Adipose tissue (tissue), 3 donors: ENCODE data around the gene ETV7. TPM values are rescaled to one million over a fixed set of nuclear protein-coding genes. Genes with fewer than 3 reads are reported as not detected.
"Not testable (repeated sequence)": the region's sequence is repeated elsewhere in the genome, so short reads cannot be mapped to it uniquely, and the experiment has no call there.

ENCODE experiments used
- H3K27ac ChIP-seq: one replicate; pipeline ENCODE4 v1.5.1; 2013; ENCODE audit warnings: low read depth, low read length
- WGBS, 3 donors: extraction: QIAGEN DNeasy Blood & Tissue Kit; methylation state at CpG; one replicate each; pipeline ENCODE4 v1.1.7; 2013; 5-methylcytosine and 5-hydroxymethylcytosine counted together
- polyA plus RNA-seq, 3 donors: library from polyadenylated mRNA; stranded (reverse); fragments of 200-250 nt; gene quantifications; one replicate each; pipeline ENCODE4 v1.2.3, GENCODE V29; 2013
- donor health status: healthy with polysubstance abuse.
- donor health status: Bipolar disorder and iron deficiency.
- donor health status: healthy.

Gene ETV7
- polyA plus RNA-seq, 3 donors, result 0.55 to 1.0 (median 0.67) TPM

DNA sequence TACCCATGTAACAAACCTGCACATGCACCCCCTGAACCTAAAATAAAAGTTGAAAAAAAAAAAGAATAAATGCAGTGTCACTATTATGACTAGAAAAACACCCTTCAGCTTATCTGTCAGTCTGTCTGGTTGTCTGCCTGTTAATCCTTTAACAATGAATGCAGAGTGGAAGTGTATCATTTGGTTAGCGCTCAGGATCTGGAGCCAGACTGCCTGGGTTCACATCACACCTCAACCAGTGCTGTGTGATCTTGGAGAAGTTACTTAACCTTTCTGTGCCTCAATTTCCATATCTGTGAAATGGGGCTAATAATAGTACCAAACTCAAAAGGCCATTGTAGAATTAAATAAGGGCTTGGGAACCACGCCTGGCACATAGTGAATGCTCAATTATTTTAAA lies 16.8 kb downstream of the ETV7 start:
- WGBS, 3 donors, result 96 to 100% (median 97%) methylated on average over 2 of the region's 2 CpGs

DNA sequence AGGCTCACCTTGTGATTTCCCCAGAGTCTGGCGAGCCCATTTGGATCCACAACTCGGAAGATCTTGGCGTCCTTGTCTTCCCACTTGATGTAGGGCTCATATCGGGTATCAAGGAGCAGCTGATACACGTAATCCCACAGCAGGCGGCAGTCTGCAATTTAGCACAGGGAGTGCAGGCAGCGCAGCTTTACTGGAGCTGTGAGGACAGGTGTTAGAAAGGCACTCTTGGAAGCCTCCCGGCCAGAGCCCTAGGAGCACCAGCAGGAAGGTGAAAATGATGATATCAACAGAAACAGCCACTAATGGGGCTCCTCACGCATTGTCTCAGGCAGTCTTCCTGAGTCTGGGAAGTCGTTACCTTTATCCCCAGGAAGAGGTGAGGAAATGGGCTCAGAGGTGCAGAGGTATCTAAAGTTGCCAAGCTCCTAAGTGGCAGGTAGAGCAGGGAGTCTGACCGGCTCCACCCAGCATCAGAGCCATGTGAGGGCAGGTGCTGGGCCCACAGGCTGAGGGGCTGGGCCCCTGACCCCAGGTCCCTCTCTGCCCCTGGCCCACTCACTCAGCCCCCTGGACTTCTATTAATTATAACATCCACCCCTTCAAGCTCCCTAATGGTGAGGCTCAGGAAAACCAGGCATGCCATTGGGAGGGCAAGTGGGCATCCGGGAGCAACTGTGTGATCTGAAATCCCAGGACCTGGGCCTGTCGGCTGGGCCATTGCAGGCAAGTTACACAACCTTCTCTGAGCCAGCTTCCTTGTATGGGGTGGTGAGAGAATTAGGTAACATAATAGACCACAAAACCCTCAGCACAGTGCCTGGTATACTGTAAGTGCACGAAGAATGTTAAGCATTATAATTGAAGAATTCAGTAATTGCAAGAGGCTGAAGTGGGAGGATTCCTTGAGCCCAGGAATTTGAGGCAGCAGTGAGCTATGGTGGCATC lies 18.3 kb downstream of the ETV7 start:
- H3K27ac ChIP-seq, result no peak overlapping the region
- 75 to 90% (median 78%) methylated on average over 14 of the region's 14 CpGs for WGBS, 3 donors

More for the DNA sequence above, 16.8 kb downstream of the ETV7 start:
- no peak overlapping the region for H3K27ac ChIP-seq

DNA sequence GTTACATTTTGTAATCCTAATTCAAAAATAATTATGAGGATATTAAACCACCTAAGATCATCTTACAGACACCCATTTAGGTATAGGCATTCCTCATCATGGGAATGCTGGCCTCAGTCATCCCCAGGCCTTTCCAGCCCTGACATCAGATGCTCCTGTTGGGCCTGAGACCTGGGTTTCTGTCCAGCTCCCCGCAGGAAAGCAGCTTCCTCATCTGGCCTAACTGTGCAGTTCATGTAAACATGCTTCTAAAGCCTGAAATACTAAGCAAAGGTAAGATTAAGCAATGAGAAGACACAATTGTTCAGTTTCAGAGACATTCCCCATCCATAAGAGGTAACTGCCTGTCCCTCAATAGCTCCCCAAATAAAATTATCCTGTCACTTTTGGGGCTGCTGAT lies 19.0 kb downstream of the ETV7 start:
- WGBS, 3 donors, result 54 to 73% (median 56%) methylated on average over 1 of the region's 1 CpG
- no peak overlapping the region for H3K27ac ChIP-seq

DNA sequence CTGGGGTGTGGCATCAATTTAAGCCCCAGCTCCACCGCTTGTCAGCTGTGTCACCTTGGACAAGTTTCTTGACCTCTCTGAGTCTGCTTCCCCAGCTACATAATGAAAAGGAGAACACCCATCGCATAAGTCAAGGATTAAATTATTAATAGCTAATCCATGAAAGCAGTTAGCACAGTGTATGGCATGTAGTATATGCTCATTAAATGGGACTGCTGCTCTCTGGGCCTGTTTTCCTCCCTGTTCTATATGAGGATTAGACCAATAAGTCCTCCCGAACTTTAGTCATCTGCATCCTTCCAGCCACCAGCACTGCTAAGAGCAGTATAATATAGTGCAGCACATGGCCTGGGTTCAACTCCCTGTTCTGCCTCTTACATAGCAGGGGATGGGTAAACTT lies 19.7 kb downstream of the ETV7 start:
- no peak overlapping the region for H3K27ac ChIP-seq
- 92 to 96% (median 96%) methylated on average over 3 of the region's 3 CpGs for WGBS, 3 donors

DNA sequence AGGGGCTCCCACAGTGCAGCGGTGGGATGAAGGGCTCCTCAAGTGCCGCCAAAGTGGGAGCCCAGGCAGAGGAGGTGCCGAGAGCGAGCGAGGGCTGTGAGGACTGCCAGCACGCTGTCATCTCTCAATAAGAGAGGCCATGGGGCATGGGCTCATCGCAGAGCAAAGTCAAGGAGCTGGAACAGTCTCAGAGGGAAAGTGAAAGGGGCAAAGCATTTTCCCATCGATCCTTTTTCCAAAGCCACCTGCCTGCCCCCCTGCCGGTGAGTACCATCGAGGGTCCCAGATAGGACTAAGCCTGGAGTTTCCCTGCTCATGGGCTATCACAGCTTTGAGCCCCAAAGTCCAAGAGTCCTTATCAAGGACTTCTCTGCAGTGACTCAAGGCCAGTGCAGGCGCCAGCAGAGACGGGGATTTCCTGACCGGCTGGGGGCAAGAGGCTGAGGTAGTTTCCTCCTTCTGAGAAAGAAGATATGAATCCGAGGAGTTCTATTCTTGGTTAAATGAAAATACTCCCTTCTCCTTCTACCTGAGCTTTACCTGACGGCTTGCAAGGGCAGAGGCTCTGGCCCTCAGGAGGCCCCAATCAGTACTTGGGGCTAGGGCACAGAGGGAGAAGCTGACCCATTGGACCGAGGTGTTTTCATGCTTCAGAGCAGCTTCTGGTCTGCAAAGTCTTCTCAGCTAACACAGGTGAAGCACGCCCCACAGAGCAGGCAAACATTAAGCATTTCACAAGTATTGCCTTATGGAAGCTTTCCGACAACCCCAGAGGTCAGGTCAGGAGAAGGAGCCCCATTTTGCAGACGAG lies 22.6 kb downstream of the ETV7 start:
- WGBS, 3 donors, result 61 to 79% (median 77%) methylated on average over 17 of the region's 19 CpGs

DNA sequence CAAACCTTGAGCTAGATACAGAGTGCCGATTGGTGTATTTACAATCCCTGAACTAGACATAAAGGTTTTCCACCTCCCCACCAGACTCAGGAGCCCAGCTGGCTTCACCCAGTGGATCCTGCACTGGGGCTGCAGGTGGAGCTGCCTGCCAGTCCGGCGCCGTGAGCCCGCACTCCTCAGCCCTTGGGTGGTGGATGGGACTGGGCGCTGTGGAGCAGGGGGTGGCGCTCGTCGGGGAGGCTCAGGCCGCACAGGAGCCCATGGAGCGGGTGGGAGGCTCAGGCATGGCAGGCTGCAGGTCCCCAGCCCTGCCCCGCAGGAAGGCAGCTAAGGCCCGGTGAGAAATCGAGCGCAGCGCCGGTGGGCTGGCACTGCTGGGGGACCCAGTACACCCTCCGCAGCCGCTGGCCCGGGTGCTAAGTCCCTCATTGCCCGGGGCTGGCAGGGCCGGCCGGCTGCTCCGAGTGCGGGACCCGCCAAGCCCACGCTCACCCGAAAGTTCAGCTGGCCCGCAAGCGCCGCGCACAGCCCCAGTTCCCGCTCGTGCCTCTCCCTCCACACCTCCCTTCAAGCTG lies 23.3 kb downstream of the ETV7 start:
- 95 to 97% (median 97%) methylated on average over 23 to 31 of the region's 34 CpGs for WGBS, 3 donors
- H3K27ac ChIP-seq, result not testable (repeated sequence)

More for the DNA sequence above, 22.6 kb downstream of the ETV7 start:
- H3K27ac ChIP-seq, result no peak overlapping the region

DNA sequence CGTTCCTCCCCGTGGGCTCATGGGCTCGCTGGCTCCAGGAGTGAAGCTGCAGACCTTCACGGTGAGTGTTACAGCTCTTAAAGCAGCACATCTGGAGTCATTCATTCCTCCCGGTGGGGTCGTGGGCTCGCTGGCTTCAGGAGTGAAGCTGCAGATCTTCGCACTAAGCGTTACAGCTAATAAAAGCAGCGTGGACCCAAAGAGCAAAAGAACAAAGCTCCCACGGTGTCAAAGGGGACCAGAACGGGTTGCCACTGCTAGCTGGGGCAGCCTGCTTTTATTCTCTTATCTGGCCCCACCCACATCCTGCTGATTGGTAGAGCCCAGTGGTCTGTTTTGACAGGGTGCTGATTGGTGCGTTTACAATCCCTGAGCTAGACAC lies 24.1 kb downstream of the ETV7 start:
- H3K27ac ChIP-seq, result not testable (repeated sequence)
- WGBS, 3 donors, result 82 to 88% (median 87%) methylated on average over 13 of the region's 13 CpGs

DNA sequence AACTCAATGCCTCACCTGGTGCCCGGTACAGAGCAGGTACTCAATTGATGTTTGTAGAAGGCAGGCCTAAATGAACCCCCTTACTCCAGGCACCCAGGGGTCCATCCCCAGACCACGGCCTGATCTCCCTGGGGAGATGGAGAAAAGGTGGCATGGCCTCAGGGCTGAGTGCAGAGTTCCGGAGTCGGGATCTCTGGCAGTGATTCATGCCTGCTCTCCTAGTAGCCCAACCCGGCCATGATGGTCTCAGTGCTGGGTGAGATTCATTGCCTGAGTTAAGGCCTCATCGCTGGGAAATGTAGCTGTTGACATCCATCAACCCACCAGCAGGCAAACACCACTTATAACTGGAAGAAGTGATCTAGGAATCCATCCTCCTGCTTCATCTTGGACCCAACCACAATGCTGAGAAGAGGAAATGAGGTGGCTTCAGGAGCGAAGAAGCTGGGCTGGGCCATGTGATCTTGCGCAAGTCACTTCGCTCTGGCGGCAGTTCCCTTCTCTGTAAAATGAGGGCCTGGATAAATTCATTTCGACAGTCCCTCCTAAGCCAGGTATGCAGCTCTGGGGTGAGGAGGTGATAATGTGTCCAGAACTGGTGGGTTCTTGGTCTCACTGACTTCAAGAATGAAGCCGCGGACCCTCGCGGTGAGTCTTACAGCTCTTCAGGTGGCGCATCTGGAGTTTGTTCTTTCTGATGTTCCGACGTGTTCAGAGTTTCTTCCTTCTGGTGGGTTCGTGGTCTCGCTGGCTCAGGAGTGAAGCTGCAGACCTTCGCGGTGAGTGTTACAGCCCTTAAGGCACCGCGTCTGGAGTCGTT lies 24.7 kb downstream of the ETV7 start:
- H3K27ac ChIP-seq, result no peak overlapping the region
- WGBS, 3 donors, result 73 to 92% (median 78%) methylated on average over 25 of the region's 25 CpGs

DNA sequence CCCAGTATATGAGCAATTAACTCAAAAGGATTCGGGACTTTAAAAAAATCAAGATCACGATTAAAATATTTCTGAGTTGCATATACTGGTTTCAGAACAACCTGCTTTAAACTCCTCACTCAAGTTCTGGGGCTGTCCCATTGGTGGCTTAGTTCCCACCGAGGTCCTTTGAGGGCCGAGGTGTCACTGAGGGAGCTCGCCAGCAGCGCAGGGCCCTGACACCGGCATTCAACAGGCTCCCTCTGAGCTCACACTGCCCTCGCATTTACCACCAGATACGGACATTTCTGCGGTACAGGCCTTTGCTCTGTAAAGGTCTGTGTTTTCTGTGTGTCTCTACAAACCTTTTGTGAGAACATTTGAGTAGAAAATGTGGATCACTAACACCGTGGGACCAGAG lies 26.4 kb downstream of the ETV7 start:
- H3K27ac ChIP-seq, result no peak overlapping the region
- 81 to 88% (median 84%) methylated on average over 11 of the region's 11 CpGs for WGBS, 3 donors

DNA sequence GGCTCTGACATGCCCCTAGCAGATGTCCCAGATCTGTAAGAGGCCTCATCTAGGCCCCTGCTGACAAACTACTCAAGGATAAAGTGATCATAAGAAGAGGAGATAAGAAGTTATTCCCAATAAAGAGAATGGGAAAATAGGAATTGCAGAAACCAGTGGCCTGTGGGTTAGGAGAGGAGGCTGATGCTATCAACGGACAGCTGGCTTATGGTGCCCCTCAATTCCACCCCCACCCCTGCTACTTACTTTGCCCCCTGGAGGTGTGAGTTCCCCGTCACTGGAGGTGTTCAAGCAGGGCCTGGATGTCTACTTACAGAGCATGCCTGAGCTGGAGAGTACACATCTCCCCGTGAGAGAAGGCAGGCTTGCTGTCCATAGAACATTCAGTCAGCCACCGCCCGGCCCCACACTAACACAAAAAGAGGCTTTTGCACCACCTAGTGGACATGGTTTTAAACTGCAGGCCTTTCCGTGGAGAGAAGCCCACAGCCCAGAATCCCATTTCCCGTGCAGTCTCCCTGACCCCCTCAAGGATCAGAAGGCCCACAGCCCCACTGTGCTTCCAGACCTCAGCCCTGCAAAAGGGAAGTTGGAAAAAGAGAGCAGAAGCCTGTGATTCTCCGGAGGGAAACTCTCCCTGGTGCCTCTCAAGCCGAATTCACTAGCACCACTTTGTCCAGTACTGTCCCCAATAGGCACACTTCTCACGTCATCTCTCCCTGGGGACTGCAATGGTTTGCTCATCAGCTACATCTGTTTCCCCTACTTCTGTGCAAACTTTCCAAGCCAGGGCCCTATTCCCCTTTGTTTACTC lies 27.0 kb downstream of the ETV7 start:
- H3K27ac ChIP-seq, result no peak overlapping the region

DNA sequence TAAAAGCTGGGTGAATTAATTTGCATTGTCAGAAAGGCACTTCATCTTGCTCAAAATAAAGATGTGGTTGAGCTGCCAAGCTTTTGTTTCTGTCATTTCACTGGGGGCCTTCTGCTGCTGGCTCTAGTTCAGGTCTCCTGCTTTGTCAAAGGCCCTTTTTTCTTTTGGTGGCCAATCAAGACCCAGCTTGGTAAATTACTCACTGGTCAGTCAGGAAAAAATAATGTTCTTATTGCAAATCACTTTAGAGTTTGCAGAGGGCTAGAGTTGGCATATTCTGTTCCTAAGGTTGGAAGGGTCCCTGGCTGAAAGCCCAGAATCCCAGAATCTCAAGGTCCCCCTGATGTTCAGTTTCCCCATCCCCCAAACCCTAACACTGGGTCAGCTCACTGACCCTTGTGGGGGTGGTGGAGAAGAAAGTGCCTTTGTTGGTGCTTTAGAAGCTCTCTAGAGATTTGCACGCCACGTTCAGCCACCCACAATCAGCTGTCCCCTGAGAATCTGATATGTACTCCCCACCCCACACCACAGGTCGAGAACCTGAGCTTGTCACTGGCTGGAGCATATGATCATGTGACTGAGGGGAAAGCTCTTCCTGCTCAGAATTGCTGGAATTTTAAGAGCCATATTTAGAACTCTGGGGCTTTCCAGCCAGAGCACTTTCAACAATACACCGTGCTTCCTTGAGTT lies 29.1 kb downstream of the ETV7 start:
- H3K27ac ChIP-seq, result no peak overlapping the region
- 38 to 56% (median 50%) methylated on average over 4 of the region's 4 CpGs for WGBS, 3 donors

More for the DNA sequence above, 27.0 kb downstream of the ETV7 start:
- 19 to 22% (median 19%) methylated on average over 10 of the region's 10 CpGs for WGBS, 3 donors

DNA sequence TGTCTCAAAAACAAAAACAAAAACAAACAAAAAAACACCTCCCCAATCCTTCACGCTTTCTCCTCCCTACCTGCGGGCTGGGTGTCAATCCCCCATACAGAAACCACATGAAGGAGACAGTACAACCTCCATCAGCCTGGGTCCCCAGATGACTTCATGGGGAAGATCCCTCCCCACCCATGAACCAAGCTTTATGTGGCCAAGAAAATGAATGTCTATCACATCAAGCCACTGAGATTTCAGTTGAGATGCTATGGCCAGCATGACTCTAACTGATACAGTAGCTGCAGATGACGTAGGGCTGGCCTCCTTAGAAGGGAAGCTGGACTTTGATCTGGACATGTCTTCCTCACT lies 29.6 kb downstream of the ETV7 start:
- no peak overlapping the region for H3K27ac ChIP-seq
- WGBS, 3 donors, result 83 to 86% (median 83%) methylated on average over 3 of the region's 3 CpGs

DNA sequence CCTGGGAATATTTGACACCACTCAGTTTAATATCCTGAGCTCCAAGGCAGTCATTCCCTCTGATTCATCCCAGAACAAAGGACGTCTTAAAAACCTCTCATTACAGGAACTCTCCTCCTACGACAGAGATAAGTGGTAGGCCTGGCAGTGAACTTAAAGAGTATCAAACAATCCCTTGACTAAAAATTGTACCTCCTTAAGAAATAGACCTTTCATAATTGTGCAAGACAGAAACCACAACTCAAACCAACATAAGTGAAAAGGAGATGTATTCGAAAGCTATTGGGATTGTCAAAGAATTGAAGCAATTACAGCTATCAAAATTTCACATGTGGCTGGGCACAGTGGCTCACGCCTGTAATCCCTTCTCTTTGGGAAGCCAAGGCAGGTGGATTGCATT lies 31.6 kb downstream of the ETV7 start:
- H3K27ac ChIP-seq, result no peak overlapping the region
- WGBS, 3 donors, result 52 to 87% (median 62%) methylated on average over 4 of the region's 4 CpGs

DNA sequence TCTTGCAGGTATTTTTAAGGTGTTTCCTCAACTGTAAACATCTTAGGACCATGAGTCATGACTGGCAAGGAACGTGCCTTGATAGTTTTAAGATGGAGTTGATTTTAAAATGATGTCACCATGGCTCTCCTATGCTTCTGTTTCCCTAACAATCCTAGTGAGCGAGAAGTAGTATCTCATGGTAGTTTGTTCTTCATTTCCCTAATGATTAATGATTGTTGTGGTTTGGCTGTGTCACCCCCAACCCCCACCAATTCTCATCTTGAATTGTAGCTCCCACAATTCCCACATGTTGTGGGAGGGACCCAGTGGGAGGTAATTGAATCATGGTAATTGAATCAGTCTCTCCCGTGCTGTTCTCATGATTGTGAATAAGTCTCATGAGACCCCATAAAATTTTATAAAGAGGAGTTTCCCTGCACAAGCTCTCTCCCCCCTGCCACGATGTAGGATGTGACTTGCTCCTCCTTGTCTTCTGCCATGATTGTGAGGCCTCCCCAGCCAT lies 34.0 kb downstream of the ETV7 start:
- no peak overlapping the region for H3K27ac ChIP-seq
- WGBS, 3 donors, result 55 to 69% (median 62%) methylated on average over 4 of the region's 4 CpGs

DNA sequence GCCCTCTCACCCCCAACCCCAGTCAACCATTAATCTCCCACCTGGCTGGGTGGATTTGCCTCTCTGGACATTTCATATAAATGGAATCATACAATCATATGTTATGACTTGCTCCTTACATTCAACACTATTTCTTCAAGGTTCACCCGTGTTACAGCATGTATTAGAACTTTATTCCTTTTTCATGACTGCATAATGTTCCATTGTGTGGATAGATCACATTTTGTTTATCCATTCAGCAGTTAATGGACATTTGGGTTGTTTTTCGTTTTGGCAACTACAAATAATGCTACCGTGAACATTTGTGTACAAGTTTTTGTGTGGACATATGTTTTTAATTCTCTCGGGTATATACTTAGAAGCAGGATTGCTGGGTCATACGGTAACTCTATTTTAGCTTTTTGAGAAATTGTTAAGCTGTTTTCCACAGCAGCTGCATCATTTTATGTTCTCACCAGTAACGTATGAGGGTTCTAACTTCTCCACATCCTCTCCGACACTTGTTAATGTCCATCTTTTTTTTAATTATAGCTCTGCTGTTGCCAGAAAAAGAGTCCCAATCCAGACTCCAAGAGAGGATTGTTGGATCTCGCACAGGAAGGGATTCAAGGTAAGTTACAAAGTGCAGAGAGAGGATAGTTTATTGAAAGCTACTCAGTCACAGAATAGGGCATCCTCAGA lies 34.9 kb downstream of the ETV7 start:
- H3K27ac ChIP-seq, result no peak overlapping the region
- WGBS, 3 donors, result 87 to 90% (median 88%) methylated on average over 8 of the region's 8 CpGs
